HG03469 (cell line): ENCODE data around the gene SEC11C.

Experiments
- ATAC-seq: cut with Tn5 transposase; IDR thresholded peaks from one replicate; pipeline ENCODE4 v1.9.1; 2021; ENCODE audit warnings: mild to moderate bottlenecking, moderate library complexity, moderate number of reproducible peaks; ENCODE audit not compliant: unreplicated experiment

Gene SEC11C

DNA sequence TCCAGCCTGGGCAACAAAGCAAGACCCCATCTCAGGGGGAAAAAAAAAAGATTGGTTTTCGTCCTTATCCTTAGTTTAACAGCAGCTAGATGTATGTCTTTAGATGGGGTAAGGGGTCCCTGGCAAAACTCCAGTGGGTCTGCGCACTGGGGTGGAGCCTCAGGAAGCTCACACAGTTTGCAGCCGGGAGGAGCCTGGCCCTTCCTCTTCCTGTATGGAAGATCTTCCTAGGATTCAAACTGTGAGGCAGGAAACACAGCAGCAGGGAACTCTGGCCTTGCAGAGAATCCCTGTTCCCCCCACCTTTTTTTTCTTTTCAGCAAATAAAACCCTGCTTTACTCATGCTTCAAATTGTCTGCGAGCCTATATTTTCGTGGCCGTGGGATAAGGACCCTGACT lies 67.8 kb downstream of the SEC11C start:
- ATAC-seq: no peak
